ENCODE results near the gene MPL.

- TF ChIP-seq CTCF (conservative IDR thresholded peaks at IDR 0.05 in 1 of 2, IDR thresholded peaks at IDR 0.05 in 1 of 2; ENCODE audit: extremely low read depth in 1 of 2, insufficient read depth in 1 of 2, low read depth in 1 of 2, low read length in 2 of 2) (no peak), EZH2 (IDR thresholded peaks at IDR 0.05; ENCODE audit: borderline replicate concordance, low read length) (no peak)
Measured at GRCh38 chr1:43338001-43338400, 383 bp downstream of the MPL start.

Measured in mammary epithelial cell (primary cell).